ENCODE results near the gene AHSP.
A peak's percentile ranks its signal among the peaks of the same experiment; 100 is the strongest.

The AHSP gene

GRCh38 chr16:31484491-31485171 is 43.1 kb upstream of the AHSP start:
- in situ Hi-C loops (cut with MboI; ENCODE audit: low pct_unique_long_range_greater_than_20kb, low sequenced_read_pairs, unreplicated experiment), result no loop called here
- DNase-seq (ENCODE audit: low spot score), result no peak
- TF ChIP-seq CTCF (IDR thresholded peaks at IDR 0.05; ENCODE audit: extremely low read depth, insufficient read depth, missing control alignments), result no peak

- DNase-seq (ENCODE audit: low spot score), result no peak
- no peak for TF ChIP-seq CTCF (IDR thresholded peaks at IDR 0.05; ENCODE audit: extremely low read depth, insufficient read depth, missing control alignments)
- in situ Hi-C loops (cut with MboI; ENCODE audit: low pct_unique_long_range_greater_than_20kb, low sequenced_read_pairs, unreplicated experiment), result no loop called here
Observed at GRCh38 chr16:31485571-31485970, 42.1 kb upstream of the AHSP start.

GRCh38 chr16:31486045-31486444 is 41.7 kb upstream of the AHSP start:
- in situ Hi-C loops (cut with MboI; ENCODE audit: low pct_unique_long_range_greater_than_20kb, low sequenced_read_pairs, unreplicated experiment), result no loop called here
- DNase-seq (ENCODE audit: low spot score), result no peak

GRCh38 chr16:31487071-31487719 is 40.5 kb upstream of the AHSP start:
- peak; percentile 42 for DNase-seq (ENCODE audit: low spot score)
- no peak for TF ChIP-seq CTCF (IDR thresholded peaks at IDR 0.05; ENCODE audit: extremely low read depth, insufficient read depth, missing control alignments)
- in situ Hi-C loops (cut with MboI; ENCODE audit: low pct_unique_long_range_greater_than_20kb, low sequenced_read_pairs, unreplicated experiment), result no loop called here

More at GRCh38 chr16:31486045-31486444, 41.7 kb upstream of the AHSP start:
- no peak for TF ChIP-seq CTCF (IDR thresholded peaks at IDR 0.05; ENCODE audit: extremely low read depth, insufficient read depth, missing control alignments)

- peak; percentile 90 for DNase-seq (ENCODE audit: low spot score)
- no peak for TF ChIP-seq CTCF (IDR thresholded peaks at IDR 0.05; ENCODE audit: extremely low read depth, insufficient read depth, missing control alignments)
- in situ Hi-C loops (cut with MboI; ENCODE audit: low pct_unique_long_range_greater_than_20kb, low sequenced_read_pairs, unreplicated experiment), result no loop called here
Observed at GRCh38 chr16:31487720-31488467, 39.8 kb upstream of the AHSP start.

GRCh38 chr16:31488468-31489297 is 39.0 kb upstream of the AHSP start:
- TF ChIP-seq CTCF (IDR thresholded peaks at IDR 0.05; ENCODE audit: extremely low read depth, insufficient read depth, missing control alignments), result no peak
- in situ Hi-C loops (cut with MboI; ENCODE audit: low pct_unique_long_range_greater_than_20kb, low sequenced_read_pairs, unreplicated experiment), result no loop called here
- DNase-seq (ENCODE audit: low spot score), result no peak

Measured in GM13977 (cell line).